ENCODE results near the gene ZDHHC12.

Gene ZDHHC12

DNA sequence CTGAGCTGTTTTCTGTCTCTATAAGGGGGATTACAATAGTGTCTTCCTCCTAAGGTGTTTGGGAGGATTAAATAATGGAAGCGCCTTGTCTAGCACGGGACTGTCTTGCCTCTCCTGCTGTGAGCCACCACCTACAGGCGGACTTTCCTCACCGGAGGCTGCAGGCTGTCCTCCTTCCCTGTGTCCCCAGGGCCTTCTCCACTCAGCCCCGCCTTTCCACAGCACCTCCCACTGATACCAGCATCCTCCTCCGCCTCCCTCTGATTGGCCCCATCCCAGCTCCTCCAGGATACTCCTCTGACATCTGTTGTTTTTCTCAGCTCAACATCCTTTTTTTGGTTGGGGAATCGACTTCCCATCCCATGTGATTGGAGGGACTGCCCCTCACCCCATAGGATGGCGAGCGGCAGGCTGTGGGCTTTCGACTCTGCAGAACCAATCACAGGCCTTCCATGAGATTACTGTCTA is 851 bp upstream of the ZDHHC12 start:
- H3K9me3 ChIP-seq (ENCODE audit: low read length) = no peaks in the 10 kb centered on the region

GRCh38 chr9:128723352-128723865 is 518 bp downstream of the ZDHHC12 start:
- peaks cover 11% of the 10 kb centered on the region for H3K36me3 ChIP-seq (ENCODE audit: insufficient read depth, low read length)
- peak overlapping the region; percentile 24 for H2AFZ ChIP-seq (ENCODE audit: low read depth, low read length)

More for the DNA sequence above, 851 bp upstream of the ZDHHC12 start:
- Histone ChIP-seq H2AFZ (ENCODE audit: low read depth, low read length) (no peak overlapping the region), H3K4me1 (ENCODE audit: insufficient read depth, low read length) (no peaks in the 10 kb centered on the region), H3K36me3 (ENCODE audit: insufficient read depth, low read length) (peaks cover 7% of the 10 kb centered on the region), H3K4me3 (ENCODE audit: low read length) (peak overlapping the region; percentile 26), H3K27me3 (ENCODE audit: insufficient read depth, low read length) (no peaks in the 10 kb centered on the region)

DNA sequence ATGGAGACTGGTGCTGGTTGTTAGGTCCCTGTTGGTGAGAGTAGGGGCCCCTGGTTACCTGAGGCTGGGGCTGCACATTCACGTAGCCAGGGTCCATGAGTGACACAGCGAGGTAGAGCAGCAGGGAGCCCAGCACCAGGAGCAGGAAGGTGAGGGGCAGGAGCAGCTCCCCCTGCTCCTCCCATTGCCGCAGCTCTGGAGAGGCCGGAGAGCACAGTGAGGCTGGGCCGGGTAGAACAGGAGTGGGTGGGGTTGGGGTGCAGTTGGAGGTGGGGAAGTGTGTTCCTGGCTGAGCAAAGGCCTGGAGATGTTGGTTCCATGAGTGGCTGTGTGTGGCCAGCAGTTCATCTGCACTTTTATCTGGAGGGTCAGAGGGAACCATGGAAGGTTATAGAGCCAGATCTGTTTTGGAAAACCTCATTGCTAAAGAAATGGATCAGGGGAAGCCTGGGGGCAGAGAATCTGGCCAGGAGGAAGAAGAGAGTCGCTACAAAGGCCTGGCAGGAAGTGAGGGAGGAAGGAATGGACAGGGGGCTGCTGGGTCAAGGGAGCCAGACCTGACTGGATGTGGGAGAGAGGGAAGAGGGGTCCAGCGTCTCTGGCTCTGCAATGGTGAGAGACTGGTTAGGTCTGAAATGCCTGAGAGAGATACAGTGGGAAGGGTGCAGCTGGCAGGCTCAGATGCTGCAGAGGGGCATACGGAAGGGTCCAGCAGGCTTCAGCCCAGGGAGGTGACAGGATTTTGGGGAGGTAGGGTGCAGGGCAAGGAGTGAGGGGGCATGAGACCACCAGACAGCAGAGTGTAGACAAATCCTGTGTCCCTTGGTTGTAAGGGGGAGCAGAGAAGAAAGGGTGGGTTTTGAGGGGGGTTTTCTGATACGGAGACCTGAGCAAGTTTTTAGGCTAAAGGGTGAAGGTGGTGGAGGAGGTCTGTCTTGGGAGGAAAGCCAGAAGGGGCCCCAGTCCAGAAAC is 1.3 kb downstream of the ZDHHC12 start:
- Histone ChIP-seq H3K4me1 (ENCODE audit: insufficient read depth, low read length) (no peaks in the 10 kb centered on the region), H3K9me3 (ENCODE audit: low read length) (no peaks in the 10 kb centered on the region), H3K4me3 (ENCODE audit: low read length) (no peak overlapping the region), H3K36me3 (ENCODE audit: insufficient read depth, low read length) (peaks cover 14% of the 10 kb centered on the region), H2AFZ (ENCODE audit: low read depth, low read length) (no peak overlapping the region), H3K27me3 (ENCODE audit: insufficient read depth, low read length) (no peaks in the 10 kb centered on the region)

More at GRCh38 chr9:128723352-128723865, 518 bp downstream of the ZDHHC12 start:
- Histone ChIP-seq H3K27me3 (ENCODE audit: insufficient read depth, low read length) (no peaks in the 10 kb centered on the region), H3K4me1 (ENCODE audit: insufficient read depth, low read length) (no peaks in the 10 kb centered on the region), H3K4me3 (ENCODE audit: low read length) (peak overlapping the region; percentile 26), H3K9me3 (ENCODE audit: low read length) (no peaks in the 10 kb centered on the region)

- Histone ChIP-seq H3K27me3 (ENCODE audit: insufficient read depth, low read length) (no peaks in the 10 kb centered on the region), H3K4me3 (ENCODE audit: low read length) (no peak overlapping the region), H2AFZ (ENCODE audit: low read depth, low read length) (no peak overlapping the region)
Observed at GRCh38 chr9:128721487-128722010, 2.4 kb downstream of the ZDHHC12 start.

DNA sequence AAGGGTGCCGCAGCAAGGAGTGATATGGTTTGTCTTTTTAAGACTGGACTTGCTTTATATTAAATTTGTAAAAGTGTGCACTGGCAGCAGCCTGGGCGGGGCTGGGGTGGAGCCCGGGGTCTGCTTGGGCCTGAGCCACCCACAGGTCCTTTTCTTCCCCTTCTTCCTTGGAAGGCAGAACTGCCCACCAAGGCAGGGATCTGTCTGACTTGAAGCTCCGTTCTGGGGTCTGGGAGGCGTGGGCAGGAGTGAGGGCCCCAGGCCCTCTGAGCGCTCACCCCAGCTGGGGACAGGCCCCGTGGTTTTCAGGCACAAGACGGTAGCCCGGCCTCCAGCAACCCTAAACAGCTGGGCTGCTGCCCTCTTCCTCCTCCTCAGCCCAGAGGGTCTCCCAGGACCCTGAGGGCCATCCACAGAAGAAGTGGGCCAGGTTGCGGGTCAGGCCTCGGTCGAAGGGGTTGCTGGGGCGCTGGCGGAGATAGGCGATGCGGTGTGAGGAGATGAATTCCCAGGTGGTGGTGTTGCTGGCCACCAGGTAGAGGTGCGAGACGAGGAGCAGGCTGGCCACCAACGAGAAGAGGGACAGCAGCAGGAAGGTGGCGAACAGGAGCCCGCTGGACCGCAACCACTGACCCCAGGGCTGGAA is 3.0 kb downstream of the ZDHHC12 start:
- H3K27me3 ChIP-seq (ENCODE audit: insufficient read depth, low read length) = no peaks in the 10 kb centered on the region
- H3K36me3 ChIP-seq (ENCODE audit: insufficient read depth, low read length) = peaks cover 18% of the 10 kb centered on the region
- no peak overlapping the region for H2AFZ ChIP-seq (ENCODE audit: low read depth, low read length)
- no peaks in the 10 kb centered on the region for H3K4me1 ChIP-seq (ENCODE audit: insufficient read depth, low read length)
- no peaks in the 10 kb centered on the region for H3K9me3 ChIP-seq (ENCODE audit: low read length)
- no peak overlapping the region for H3K4me3 ChIP-seq (ENCODE audit: low read length)

More at GRCh38 chr9:128721487-128722010, 2.4 kb downstream of the ZDHHC12 start:
- H3K9me3 ChIP-seq (ENCODE audit: low read length) = no peaks in the 10 kb centered on the region
- no peaks in the 10 kb centered on the region for H3K4me1 ChIP-seq (ENCODE audit: insufficient read depth, low read length)
- H3K36me3 ChIP-seq (ENCODE audit: insufficient read depth, low read length) = peaks cover 18% of the 10 kb centered on the region

- Histone ChIP-seq H3K36me3 (ENCODE audit: insufficient read depth, low read length) (peaks cover 21% of the 10 kb centered on the region), H3K9me3 (ENCODE audit: low read length) (no peaks in the 10 kb centered on the region), H2AFZ (ENCODE audit: low read depth, low read length) (no peak overlapping the region), H3K4me1 (ENCODE audit: insufficient read depth, low read length) (no peaks in the 10 kb centered on the region), H3K4me3 (ENCODE audit: low read length) (no peak overlapping the region), H3K27me3 (ENCODE audit: insufficient read depth, low read length) (no peaks in the 10 kb centered on the region)
Observed at GRCh38 chr9:128719919-128720605, 3.9 kb downstream of the ZDHHC12 start.

DNA sequence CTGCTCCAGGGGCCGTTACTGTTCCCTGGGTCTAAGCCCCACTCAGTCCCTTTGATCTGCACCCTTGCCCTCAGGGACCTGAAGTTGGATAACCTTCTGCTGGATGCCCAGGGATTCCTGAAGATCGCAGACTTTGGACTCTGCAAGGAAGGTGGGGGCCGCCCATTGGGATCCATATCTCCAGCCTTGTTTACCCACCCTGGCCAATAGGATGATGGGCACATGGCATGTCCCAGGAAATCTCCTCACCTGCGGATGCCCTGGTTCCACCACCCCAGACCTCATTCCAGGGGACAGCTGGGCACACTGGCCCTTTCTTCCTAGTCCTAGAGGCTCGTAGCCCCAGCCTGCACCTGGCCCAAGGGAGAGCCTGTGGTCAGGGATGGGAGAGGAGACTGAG is 5.5 kb downstream of the ZDHHC12 start:
- H3K36me3 ChIP-seq (ENCODE audit: insufficient read depth, low read length) = peaks cover 29% of the 10 kb centered on the region

GRCh38 chr9:128718047-128718446 is 5.9 kb downstream of the ZDHHC12 start:
- Histone ChIP-seq H3K27me3 (ENCODE audit: insufficient read depth, low read length) (no peaks in the 10 kb centered on the region), H3K4me1 (ENCODE audit: insufficient read depth, low read length) (no peaks in the 10 kb centered on the region), H3K9me3 (ENCODE audit: low read length) (no peaks in the 10 kb centered on the region), H2AFZ (ENCODE audit: low read depth, low read length) (no peak overlapping the region), H3K36me3 (ENCODE audit: insufficient read depth, low read length) (peaks cover 33% of the 10 kb centered on the region), H3K4me3 (ENCODE audit: low read length) (no peak overlapping the region)

More for the DNA sequence above, 5.5 kb downstream of the ZDHHC12 start:
- Histone ChIP-seq H3K9me3 (ENCODE audit: low read length) (no peaks in the 10 kb centered on the region), H3K27me3 (ENCODE audit: insufficient read depth, low read length) (no peaks in the 10 kb centered on the region), H2AFZ (ENCODE audit: low read depth, low read length) (no peak overlapping the region), H3K4me1 (ENCODE audit: insufficient read depth, low read length) (no peaks in the 10 kb centered on the region), H3K4me3 (ENCODE audit: low read length) (no peak overlapping the region)

GRCh38 chr9:128716581-128717254 is 7.2 kb downstream of the ZDHHC12 start:
- no peak overlapping the region for H2AFZ ChIP-seq (ENCODE audit: low read depth, low read length)
- no peak overlapping the region for H3K4me3 ChIP-seq (ENCODE audit: low read length)
- no peaks in the 10 kb centered on the region for H3K9me3 ChIP-seq (ENCODE audit: low read length)
- H3K4me1 ChIP-seq (ENCODE audit: insufficient read depth, low read length) = no peaks in the 10 kb centered on the region
- H3K27me3 ChIP-seq (ENCODE audit: insufficient read depth, low read length) = no peaks in the 10 kb centered on the region
- peaks cover 39% of the 10 kb centered on the region for H3K36me3 ChIP-seq (ENCODE audit: insufficient read depth, low read length)

DNA sequence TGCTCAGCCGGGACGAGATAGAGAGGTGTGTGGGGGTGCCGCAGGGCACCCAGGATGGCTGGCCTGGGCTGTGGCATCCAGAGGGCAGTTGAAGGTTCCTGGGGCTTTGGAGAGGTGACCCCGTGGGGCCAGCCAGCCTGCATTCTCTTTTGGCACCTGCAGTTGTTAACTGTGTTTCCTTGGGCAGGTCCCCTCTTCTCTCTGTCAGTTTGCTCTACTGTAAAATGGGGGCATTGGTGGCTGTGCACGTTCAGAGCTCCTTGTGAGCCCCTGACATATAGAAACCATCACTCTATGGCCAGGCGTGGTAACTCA is 8.5 kb downstream of the ZDHHC12 start:
- H3K36me3 ChIP-seq (ENCODE audit: insufficient read depth, low read length) = peaks cover 38% of the 10 kb centered on the region

GRCh38 chr9:128714586-128715435 is 9.1 kb downstream of the ZDHHC12 start:
- Histone ChIP-seq H3K27me3 (ENCODE audit: insufficient read depth, low read length) (no peaks in the 10 kb centered on the region), H3K4me3 (ENCODE audit: low read length) (no peak overlapping the region), H3K4me1 (ENCODE audit: insufficient read depth, low read length) (no peaks in the 10 kb centered on the region), H3K9me3 (ENCODE audit: low read length) (no peaks in the 10 kb centered on the region), H3K36me3 (ENCODE audit: insufficient read depth, low read length) (peaks cover 32% of the 10 kb centered on the region), H2AFZ (ENCODE audit: low read depth, low read length) (no peak overlapping the region)

More for the DNA sequence above, 8.5 kb downstream of the ZDHHC12 start:
- Histone ChIP-seq H3K9me3 (ENCODE audit: low read length) (no peaks in the 10 kb centered on the region), H3K4me1 (ENCODE audit: insufficient read depth, low read length) (no peaks in the 10 kb centered on the region), H3K4me3 (ENCODE audit: low read length) (no peak overlapping the region), H2AFZ (ENCODE audit: low read depth, low read length) (no peak overlapping the region), H3K27me3 (ENCODE audit: insufficient read depth, low read length) (no peaks in the 10 kb centered on the region)
